CD4-positive, alpha-beta T cell treated with Interleukin-15 for 1 hour (primary cell): ENCODE results near the gene PDK4.
"Not testable (repeated sequence)": the region's sequence is repeated elsewhere in the genome, so short reads cannot be mapped to it uniquely, and the experiment has no call there.

ENCODE experiments used
- DNase-seq: peaks from one replicate; pipeline ENCODE4 v3.0.0-alpha.2; 2020

The PDK4 gene

GRCh38 chr7:95558864-95559263 lies 37.5 kb downstream of the PDK4 start:
- DNase-seq, result no peak

- DNase-seq, result no peak
These were observed 39.5 kb downstream of the PDK4 start for GRCh38 chr7:95556777-95557176.

GRCh38 chr7:95553939-95554338 lies 42.4 kb downstream of the PDK4 start:
- no peak for DNase-seq

DNA sequence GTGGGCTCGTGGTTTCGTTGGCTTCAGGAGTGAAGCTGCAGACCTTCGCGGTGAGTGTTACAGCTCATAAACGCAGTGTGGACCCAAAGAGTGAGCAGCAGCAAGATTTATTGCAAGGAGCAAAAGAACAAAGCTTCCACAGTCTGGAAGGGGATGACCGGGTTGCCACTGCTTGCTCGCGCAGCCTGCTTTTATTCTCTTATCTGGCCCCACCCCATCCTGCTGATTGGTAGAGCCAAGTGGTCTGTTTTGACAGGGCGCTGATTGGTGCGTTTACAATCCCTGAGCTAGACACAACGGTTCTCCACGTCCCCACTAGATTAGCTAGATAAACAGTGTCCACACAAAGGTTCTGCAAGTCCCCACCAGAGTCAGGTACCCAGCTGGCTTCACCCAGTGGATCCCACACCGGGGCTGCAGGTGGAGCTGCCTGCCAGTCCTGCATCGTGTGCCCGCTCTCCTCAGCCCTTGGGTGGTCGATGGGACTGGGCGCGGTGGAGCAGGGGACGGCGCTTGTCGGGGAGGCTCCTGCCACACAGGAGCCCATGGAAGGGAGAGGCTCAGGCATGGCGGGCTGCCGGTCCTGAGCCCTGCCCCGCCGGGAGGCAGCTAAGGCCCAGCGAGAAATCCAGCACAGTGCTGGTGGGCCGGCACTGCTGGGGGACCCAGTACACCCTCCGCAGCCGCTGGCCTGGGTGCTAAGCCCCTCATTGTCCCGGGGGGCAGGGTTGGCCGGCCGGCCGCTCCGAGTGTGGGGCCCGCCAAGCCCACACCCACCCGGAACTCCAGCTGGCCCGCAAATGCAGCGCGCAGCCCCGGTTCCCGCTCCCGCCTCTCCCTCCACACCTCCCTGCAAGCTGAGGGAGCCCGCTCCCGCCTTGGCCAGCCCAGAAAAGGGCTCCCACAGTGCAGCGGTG lies 44.0 kb downstream of the PDK4 start:
- DNase-seq, result not testable (repeated sequence)

DNA sequence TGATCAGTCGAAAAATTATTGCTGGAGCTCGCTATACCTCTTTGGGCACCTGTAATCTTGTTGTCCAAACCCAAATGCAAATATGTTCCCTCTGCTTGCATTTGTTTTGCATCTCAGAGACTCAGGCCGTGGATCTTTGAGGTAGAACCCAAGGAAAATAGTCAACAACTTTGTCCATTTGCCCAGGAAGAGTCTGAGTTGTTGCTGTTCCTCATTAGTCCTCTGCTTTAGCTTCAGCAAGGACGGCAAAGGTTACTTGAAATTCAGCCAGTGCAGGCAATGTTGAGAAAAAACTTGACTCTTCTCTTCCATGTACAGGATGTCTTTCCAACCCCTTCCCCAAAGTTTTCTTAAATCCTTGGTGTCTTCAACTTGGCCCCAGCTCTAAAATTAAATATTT lies 45.8 kb downstream of the PDK4 start:
- DNase-seq, result no peak

DNA sequence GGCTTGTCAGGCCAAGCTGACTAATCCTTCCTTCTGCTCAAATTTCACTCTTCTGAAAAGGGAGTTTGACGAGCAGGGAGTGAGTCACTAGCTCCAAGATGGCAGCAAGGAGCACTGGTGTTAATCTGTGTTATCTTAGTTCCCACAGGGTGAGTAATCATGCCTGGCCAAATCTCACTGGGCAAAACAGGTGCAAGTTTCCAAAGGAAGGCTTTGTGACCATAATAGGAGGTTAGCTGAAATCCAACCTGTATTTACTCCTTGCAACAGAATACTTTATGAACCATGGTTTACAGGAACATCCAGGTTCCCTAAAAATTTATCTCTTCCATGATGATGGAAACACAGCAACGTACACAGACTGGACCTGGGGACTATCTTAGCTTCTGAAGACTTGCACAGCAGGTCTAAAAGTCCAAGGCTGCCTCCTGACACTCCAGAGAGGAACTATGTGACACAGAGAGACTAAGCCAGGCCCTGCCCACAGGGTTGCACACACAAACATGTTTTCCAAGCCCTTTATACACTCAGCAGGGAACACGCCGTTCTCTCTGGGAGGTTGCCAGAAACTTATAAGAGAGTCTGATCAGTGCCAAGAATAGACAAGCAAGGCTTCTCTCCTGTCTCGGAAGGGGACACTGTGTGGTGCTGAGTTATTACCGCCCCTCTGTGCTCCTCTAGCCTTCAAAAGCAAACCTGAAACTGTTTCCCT lies 46.3 kb downstream of the PDK4 start:
- DNase-seq, result no peak

GRCh38 chr7:95547361-95548348 lies 48.7 kb downstream of the PDK4 start:
- DNase-seq, result no peak

DNA sequence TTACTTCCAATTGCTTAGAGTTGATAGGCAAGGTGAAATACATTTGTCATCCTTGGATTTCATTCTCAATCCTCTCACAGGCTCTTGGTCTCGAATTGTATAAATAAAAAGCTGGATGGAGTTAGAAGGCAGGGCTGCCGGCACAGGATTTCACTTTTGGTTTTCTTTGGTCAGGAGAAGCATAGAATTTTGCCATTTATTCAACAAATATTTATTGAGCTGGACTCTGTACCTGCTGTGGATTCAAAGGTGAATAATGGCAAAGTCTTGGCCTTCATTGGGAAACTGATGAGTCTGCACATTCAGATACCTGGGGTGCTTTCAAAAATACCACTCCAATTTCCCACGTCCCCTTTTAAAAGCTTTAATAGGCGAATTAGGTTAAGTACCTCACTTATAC lies 49.7 kb downstream of the PDK4 start:
- no peak for DNase-seq

DNA sequence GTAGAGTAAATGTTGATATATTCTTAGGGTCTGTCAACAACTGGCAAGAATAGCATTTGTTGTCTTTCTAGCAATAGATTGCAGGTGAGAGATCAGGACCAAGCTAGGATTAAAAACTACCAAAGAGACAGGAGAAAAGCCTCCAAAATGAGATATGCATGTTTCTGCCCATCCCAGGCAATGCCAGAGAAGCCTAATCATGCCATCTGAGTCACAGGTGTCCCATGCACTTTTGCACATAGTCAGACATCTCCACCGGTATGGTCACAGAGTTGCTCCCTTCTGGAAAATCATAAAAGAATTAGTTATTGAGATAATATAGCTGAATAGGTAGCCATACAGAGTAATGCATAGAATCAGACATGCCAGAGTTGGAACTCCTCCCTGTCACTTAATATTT lies 50.6 kb downstream of the PDK4 start:
- DNase-seq, result no peak

DNA sequence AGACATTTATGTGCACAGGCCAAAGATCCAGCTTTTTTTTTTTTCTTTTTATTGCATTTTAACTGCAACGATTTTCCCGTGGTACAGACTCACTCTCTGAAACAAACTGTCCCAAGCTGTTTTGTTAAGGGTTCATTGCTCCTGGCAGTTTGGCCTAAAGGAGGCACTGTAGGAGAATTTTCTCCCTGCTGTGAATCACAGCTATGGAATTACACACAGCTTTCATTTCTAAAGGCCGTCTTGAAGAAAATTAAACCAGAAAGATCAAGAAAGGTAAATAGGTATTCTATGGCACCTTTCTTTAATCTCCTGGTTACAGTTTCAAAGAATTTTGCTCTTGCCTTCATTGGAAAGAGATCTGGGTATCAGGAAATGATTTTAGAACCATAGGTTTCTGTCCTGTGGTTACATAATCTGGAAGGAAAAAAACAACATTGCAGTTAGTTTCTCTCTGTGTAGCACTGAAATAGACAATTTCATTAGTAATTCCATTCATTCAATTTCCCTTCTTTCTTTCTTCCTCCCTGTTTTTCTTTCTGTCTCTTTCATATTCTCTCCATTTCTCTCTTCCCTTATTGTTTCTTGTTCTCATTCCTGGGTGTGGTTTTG lies 51.2 kb downstream of the PDK4 start:
- DNase-seq, result no peak

- DNase-seq, result no peak
These were observed 52.1 kb downstream of the PDK4 start for GRCh38 chr7:95544171-95544570.

GRCh38 chr7:95543312-95543711 lies 53.0 kb downstream of the PDK4 start:
- DNase-seq, result no peak

- DNase-seq, result no peak
These were observed 56.0 kb downstream of the PDK4 start for GRCh38 chr7:95540366-95540765.

- DNase-seq, result no peak
These were observed 56.9 kb downstream of the PDK4 start for GRCh38 chr7:95539426-95539825.

DNA sequence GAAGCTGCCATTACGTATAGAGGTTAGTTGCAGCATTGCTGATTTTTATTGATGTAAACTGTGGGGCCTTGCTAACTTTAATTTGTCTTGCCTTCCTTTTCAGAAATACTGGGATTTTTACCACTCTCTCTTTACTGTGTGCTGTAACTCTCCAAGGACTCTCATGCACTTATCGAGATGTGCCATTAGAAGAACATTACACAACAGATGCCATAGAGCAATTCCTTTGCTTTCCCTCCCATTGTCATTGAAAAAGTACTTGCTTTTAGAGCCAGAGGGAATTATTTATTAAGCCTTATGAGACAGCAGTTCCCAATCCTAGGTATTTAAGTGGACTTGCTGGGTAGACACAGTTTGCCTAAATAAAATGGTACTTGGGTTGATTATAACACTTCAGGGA lies 58.8 kb downstream of the PDK4 start:
- no peak for DNase-seq

DNA sequence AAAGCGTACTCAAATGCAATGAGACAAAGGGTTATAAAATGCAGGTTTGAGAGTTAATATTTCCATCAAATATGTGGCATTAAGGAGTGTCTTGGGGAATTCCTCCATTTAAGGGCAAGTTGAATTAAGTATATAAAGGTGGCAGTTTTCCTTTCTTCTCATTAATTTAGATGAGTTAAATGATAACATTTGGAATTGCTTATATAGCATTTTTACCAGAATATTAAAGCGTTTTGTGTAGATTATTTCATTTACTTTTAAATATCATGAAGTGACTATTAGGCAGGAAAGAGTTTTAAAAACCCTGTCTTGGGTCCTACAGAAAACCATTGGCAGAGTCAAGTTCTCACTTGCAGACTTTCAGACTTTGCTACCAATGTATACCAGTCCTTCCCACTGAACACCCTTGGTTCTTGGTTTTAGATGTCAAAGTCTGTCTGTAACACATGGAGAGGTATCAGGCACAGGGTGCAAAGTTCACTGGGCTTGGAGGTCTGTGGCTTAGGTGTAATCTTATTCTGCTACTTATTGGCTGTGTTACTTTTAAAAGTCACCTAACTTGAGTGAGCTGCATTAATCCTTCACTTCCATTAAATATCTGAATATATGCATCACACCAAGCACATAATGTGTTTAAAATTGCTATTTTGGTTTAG lies 59.5 kb downstream of the PDK4 start:
- DNase-seq, result no peak

- DNase-seq, result no peak
These were observed 60.7 kb downstream of the PDK4 start for GRCh38 chr7:95535662-95536061.

DNA sequence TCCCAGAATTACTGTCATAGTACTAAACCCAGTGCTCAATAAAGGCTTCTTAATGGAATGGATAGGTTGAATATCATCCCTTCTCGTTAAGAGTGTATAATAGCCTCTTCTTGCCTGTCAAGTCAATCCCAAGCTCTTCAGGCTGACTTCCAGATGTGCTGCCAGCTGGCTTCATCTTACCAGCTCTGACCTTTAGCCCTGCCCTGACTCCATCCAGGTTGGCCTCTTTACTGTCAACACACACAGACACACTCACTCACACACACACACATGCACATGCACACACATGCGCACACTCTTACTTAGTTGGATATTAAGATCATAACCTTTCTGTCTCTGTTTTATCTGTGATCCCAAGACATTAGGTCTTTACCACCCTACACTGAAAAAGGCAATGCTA lies 61.5 kb downstream of the PDK4 start:
- DNase-seq, result no peak
